Measurements from ENCODE around the gene CD74.
A peak's percentile ranks its signal among the peaks of the same experiment; 100 is the strongest.
"Not testable (repeated sequence)": the region's sequence is repeated elsewhere in the genome, so short reads cannot be mapped to it uniquely, and the experiment has no call there.

Gene CD74

DNA sequence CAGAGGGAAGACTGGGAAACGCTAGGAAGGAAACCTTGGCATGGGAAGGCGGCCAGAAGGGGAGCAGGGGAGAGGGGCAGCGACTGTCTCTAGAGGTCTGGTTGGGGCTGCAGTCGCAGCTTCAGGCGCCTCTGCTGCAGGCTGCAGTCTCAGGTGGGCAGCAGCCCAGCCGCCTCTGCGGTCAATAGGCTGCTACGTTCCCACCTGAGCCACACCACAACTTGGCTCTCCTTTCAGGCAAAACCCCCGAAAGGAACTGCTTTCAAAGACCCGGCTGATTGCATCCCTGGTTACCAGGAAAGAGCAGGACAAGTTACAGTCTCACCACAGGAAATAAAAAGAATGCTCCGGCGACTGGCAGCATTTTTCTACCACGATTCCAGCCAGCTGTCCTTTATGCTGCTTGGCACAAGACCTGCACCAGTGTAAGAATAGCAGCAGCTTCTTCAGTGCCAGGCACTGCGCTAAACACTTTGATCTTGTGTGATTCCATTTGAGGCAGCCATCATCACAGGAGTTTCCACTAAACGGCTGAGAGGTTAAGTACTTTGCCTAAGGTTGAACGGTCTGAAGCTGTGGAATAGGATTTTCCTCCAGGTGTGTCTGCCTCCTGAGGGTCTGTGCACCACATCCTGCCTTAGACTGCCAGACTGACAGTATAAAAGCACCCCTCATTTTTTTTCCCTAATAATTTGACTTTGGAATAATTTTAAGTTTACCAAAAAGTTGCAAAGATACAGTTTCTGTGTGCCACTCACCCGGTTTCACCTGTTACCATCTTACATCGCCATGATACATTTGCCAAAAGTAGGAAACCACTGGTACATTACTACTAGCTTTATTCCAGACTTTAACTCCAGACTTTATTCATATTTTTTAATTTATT lies 29.3 kb upstream of the CD74 start:
- DNase-seq (ENCODE audit: low read depth in 3 of 3, low spot score in 1 of 3): no peak

DNA sequence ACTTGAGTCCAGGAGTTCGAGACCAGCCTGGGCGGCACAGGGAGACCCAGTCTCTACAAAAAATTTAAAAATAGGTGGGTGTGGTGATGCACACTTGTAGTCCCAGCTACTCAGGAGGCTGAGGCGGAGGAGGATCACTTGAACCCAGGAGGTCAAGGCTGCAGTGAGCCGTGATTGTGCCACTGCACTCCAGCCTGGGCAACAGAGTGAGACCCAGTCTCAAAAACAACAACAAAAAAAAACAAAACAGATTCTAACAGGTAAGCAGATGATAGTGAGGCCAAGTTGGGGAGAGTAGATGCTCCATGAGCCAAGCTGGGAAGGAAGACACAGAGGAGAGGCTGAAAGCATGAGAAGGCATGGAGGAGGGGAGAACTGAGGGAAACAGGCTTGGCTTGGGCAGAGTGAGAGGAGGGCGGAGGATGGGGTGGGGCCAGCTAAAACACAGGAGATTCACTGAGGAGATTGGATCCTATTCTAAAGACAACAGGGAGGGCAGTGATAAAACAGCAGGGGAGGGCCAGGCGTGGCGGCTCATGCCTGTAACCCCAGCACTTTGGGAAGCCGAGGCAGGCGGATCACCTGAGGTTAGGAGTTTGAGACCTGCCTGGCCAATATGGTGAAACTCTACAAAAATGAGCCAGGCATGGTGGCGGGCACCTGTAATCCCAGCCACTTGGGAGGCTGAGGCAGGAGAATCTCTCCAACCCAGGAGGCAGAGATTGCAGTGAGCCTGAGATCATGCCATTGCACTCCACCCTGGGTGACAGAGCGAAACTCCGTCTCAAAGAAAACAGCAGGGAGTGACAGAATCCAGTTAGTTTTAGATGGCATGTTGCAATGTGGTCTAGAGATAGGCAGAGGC lies 28.5 kb upstream of the CD74 start:
- no peak for DNase-seq (ENCODE audit: low read depth in 3 of 3, low spot score in 1 of 3)

DNA sequence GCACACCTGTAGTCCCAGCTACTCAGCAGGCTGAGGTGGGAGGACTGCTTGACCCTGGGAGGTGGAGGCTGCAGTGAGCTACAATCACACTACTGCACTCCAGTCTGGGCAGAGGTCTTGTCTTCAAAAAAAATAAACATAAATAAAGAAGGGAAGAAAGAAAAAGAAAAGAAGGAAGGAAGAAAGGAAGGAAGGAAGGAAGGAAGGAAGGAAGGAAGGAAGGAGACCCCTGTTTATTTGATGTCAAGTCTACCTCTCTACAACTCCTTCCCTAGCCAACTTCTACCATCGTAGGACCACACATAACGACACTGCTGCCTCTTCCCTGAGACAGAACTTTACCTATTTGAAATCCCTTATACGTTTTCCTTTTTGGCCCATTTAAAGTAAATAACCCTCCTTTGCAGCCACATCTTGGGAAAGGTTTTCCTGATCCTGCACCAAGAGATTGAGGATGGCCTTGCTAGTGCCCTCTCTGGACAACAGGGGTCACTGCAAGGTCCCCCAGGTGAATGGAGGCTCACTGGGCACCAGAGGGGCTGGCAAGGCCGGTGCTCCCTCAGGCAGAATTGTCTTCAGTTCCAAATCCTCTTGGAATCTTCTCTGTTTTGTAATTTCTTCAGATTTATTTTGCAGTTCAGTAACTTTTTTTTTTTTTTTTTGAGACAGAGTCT lies 26.3 kb upstream of the CD74 start:
- DNase-seq (ENCODE audit: low read depth in 3 of 3, low spot score in 1 of 3): no peak

DNA sequence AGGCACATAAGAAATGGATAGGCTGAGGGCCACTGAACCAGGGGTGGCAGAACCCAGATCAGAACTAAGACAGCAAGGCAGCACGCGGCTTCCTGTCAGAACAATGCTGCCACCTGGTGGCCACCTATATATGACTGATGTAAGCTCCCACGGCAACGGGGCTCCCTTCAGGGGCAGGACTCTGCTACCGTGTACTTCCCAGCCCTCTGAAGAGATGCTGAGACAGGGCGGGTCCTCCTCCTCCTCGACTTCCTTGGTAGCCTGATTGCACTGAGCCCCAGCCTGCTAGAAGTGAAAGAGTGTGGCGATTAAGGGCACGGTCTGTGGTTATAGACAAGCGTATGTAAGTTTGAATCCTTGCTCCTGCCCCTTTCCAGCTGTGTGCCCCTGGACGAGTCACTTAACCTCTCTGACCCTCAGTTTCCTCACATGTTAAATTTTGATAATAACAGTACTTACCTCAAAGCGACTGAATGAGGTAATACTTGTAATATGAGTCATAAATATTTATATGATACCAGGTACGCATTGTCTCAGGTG lies 23.5 kb upstream of the CD74 start:
- peak; percentile 76 to 84 (median 80) for DNase-seq (ENCODE audit: low read depth in 3 of 3, low spot score in 1 of 3)

DNA sequence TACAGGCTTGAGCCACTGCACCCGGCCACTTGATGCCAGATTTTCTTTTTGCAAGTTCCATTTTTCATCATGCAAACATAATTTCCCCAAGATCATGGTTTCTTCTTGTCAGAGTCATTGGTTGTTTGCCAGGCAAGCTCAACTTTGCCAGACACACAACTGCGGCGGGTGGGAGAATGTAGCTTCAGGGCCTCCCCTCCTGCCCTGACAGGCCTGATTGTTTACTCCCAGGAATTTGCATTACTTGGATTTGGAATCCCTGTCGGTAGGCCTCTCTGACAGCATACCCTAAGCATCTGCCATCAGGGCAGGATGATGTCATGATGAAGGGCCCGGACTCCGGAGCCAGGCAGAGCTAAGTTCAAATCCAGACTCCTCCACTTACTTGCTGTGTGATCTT lies 21.8 kb upstream of the CD74 start:
- no peak for DNase-seq (ENCODE audit: low read depth in 3 of 3, low spot score in 1 of 3)

DNA sequence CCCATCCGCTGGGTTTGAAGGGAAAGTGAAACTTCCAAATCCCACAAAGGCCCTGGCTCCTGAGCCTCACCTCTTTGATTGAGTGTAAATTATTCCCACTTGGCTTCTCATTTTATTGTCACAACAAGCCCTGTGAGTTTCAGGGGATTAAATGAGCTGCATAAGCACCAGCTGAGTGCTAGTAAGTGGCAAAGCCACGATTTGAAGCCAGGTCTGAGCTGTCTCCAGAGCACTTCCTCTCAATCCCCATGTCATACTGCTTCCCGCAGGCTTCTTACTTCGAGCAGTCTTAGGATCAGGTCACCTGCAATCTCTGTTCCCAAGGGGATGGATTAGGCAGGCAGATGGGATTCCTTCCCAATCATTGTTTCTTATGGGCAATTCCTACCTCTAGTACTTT lies 18.9 kb upstream of the CD74 start:
- DNase-seq (ENCODE audit: low read depth in 3 of 3, low spot score in 1 of 3): no peak

DNA sequence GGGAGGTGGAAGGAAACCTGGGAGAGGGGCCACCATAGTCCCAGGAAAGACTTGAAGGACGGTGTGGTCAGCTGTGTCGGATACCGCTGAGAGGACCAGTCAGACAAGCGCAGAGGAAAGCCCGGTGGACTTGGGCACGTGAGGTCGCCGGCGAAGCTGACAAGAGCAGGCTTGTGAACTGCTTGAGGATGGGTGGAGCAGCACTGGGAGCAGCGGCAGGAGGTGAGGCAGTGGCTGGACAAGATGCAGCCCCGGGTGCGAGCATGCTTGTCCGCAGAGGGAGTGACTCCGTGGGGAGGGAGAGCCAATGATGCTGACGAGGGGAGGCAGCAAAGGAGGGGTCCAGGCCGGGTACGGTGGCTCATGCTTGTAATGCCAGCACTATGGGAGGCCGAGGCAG lies 18.3 kb upstream of the CD74 start:
- DNase-seq (ENCODE audit: low read depth in 3 of 3, low spot score in 1 of 3): no peak

DNA sequence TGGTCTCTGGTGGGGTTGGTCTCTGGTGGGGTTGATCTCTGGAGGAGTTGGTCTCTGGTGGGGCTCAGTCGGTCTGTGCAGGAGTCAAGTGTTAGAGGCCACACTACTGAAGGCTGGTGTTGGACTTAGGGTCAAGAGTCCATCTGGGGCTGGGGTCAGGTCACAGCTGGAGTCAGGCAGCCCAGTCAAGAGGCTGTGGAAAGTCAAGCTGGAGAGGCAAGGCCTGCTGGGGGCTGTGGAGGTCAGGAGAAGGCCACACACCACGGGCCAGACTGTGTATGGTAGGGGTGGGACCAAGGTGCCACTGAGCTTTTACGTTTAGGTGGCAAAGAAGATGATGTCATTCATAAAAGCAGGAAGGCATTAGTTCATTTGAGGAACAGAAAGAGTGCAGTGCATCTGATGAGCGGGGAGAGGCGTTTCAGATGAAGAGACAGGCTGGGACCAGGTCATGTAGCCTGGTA lies 16.7 kb upstream of the CD74 start:
- DNase-seq (ENCODE audit: low read depth in 3 of 3, low spot score in 1 of 3): no peak

DNA sequence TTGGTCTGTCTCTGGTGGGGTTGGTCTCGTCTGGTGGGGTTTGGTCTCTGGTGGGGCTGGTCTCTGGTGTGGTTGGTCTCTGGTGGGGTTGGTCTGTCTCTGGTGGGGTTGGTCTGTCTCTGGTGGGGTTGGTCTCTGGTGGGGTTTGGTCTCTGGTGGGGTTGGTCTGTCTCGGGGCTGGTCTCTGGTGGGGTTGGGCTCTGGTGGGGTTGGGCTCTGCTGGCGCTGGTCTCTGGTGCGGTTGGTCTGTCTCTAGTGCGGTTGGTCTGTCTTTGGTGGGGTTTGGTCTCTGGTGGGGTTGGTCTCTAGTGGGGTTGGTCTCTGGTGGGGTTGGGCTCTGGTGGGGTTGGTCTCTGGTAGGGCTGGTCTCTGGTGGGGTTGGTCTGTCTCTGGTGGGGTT lies 16.3 kb upstream of the CD74 start:
- DNase-seq (ENCODE audit: low read depth in 3 of 3, low spot score in 1 of 3): no peak

DNA sequence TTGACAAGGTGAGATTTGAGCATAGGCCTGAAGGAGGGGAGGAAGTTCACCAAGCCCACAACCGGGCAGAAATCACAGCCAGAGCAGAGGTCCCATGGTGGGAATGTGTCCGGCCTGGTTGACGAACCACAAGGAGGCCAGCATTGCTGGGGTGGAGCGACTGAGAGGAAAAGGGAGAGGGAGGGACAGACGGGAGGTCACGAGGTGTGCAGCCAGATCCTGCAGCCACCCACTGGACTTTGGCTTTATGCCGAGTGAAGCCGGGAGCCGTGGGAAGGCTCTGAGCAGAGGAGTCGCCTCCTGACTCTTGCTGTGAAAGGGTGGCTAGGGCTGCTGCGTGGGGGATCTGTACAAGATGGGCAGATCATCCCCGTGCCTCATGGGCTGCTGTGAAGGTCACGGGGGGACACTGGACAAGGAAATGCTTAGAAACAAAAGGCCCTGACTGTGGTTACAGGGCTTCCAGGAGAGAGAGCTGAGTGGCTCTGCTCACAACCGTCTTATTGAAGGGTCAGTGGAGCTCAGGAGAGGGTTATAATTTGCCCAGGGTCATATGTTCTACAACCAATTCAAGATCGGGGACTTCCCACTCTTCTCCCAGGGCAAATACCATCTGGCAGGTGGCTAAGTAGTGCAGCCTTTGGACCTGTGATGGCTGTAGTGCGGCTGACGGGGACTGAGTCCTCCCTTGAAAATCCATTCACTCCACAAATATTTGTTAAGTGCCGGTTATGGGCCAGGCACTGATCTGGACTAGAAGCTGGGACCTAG lies 15.6 kb upstream of the CD74 start:
- no peak for DNase-seq (ENCODE audit: low read depth in 3 of 3, low spot score in 1 of 3)

DNA sequence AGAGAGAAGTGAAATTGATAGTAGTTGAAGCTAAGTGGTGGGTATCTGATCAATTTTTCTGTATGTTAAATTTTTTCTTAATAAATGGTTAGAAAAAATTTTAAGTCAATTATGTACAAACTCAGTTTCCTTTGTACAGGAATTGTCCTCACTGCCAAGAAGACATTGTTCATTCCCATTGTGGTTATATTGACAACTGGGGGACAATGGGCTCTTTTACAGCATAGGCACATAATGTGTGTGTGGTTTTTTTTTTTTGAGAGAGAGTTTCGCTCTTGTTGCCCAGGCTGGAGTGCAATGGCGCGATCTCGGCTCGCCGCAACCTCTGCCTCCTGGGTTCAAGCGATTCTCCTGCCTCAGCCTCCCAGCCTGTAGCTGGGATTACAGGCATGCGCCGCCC lies 13.5 kb upstream of the CD74 start:
- DNase-seq (ENCODE audit: low read depth in 3 of 3, low spot score in 1 of 3): not testable (repeated sequence)

DNA sequence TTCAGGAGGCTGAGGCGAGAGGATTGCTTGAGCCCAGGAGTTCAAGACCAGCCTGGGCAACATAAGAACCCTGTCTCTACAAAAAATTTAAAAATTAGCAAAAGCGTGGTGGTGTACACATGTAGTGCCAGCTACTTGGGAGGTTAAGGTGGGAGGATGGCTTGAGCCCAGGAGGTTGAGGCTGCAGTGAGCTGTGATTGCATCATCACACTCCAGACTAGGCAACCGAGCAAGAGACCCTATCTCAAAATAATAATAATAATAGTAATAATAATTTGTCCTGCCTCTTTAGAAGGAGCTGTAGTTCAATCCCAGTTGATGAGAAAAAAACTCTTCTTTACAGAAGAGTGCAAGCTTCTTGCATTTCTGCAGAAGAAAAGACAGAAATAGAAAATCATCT lies 10.0 kb upstream of the CD74 start:
- DNase-seq (ENCODE audit: low read depth in 3 of 3, low spot score in 1 of 3): no peak

DNA sequence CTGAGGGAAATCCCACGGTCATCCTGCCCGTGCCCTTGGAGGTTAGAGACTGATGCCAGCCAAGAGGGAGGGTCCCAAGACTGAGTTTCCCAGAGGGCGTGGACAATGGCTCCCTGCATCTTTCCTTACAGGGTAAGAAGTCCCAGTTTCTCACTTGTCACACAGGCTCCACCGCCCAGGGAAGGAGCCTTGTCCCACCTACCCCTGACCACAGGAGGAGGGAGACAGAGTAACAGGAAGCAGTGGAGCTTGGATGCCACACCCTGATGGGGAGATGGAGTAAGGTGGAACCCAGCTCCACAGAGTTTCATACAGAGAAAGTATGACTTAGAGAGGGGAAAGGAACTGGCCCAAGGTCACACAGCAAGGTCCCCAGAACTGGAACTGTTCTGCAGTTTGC lies 9.4 kb upstream of the CD74 start:
- DNase-seq (ENCODE audit: low read depth in 3 of 3, low spot score in 1 of 3): no peak

DNA sequence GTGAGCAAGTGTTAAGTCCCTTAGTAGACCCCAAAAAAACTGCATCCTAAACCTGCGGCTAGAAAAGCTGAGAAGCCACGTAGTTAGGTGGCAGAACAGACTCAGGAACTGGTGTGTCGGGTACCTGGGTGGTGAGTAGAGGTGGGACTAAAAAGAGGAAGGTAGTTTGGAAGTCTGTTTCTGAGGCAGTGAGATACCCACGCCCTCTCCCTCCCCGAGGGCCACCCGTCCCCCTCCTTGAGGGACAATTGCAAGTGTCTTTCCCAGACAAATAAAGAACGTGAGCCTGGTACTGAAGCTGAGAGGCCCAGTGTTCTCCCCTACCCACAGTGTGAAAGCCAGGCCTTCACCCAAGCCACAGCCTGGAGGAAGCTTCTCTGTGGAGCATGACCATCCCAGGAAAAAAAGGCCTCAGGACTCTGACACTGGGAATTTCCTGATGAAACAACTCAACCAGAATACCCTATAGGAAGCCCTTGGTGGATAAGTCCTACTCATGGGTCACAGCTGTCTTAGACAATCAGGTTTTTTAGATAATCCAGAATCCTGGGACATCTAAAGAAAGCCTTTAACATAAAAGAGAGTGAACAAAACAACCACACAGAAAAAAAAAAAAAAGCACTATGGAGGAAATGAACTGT lies 7.0 kb upstream of the CD74 start:
- no peak for DNase-seq (ENCODE audit: low read depth in 3 of 3, low spot score in 1 of 3)

DNA sequence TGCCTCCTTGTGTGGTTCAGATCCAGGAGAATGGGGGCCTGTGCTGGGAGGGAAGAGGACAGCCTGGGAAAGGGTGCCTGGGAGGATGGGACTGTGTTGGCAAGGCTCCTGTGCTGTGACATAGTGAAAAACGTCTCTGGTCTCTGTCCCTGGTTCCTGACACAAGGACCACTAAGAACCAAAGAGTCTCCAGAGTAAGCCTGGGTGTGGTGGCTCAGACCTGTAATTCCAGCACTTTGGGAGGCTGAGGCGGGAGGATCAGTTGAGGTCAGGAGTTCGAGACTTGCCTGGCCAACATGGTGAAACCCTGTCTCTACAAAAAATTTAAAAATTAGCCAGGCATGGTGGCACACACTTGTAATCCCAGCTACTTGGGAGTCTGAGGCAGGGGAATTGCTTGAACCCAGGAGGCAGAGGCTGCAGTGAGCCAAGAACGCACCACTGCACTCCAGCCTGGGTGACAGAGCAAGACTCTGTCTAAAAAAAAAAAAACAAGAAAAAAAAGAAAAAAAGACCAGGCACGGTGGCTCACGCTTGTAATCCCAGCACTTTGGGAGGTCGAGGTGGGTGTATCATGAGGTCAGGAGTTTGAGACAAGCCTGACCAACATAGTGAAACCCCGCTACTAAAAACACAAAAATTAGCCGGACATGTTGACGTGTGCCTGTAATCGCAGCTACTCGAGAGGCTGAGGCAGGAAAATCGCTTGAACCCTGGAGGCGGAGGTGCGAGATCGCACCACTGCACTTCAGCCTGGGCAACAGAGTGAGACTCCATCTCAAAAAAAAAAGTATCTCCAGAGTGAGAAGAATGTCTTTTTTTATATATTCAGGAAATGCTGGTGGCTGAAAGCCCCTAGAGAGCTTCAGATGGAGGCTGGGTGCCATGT lies 1.4 kb upstream of the CD74 start:
- not testable (repeated sequence) for DNase-seq (ENCODE audit: low read depth in 3 of 3, low spot score in 1 of 3)

DNA sequence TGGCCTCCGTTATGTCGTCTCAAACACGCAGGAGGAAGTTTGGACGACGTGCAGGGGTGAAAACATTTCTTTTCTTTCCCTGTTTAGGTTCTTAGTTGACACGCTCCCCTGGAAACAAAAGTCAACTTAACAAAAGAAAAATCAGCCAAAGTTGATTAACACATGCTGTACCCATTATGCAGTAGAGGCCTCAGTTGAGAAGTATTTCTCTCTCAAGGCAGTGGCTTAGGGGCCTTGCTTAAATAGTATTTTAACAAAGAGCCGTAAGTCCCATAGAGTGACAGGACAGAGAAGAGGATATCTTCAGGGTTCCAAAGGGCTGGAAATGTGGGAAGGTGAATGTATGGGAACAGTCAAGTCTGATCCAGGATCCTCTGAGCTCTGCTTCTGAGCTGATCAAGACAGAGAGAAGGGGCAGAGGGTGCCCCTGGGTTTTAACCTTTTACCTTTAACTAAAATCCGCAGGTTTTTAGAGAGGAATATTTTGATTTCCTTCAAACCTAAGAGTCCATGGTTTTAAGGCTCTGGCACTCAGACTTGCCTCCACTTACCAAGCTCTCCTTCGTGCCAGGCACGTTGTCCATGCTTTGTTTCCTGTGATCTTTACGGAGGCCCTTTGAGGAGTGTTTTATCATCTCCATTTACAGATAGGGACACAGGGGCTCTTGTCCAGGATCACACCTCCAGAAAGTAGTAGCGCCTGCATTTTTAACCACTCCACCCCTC lies 629 bp upstream of the CD74 start:
- DNase-seq (ENCODE audit: low read depth in 3 of 3, low spot score in 1 of 3): no peak

DNA sequence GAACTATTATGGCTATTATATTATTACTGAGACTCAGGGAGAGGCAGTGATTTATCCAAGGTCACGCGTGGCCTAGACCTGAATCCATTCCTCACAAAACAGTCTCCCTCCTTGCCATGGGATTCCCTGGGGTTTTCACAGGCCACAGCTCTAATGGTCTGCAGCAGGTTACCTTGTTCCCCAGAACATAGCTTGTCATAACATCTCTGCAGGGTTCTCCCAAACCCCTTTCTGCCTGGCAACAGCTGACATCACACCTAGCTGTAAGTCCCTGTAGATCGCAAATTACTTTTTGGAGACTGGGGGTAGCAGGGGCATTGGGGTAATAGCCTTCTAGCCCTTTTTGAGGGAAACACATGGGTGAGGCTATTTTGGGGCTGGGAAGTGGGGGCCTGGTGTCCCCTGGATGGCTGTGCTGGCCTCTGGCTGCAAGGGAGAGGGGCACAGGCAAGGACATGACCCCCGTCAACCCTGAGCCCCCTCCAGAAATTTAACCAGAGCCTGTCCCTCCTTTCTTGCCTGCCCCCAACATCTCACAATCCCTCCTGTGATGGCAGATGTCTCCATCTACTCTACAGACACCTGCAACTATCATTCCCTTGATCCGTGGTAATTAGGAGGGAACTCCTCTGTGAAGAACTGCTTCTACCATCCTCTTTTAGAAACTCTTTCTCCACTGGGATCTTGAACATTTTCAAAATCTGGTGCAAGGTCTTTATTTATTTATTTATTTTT lies 1.3 kb downstream of the CD74 start:
- peak in 2 of 3 donors; percentile 33 to 44 for DNase-seq (ENCODE audit: low read depth in 3 of 3, low spot score in 1 of 3)

Data from stimulated activated CD4-positive, alpha-beta T cell treated with anti-CD3 and anti-CD28 coated beads, TNF-alpha, amount 100 ng/mL, for 1 hour (primary cell).